BE2C (cell line): ENCODE data around the gene NDRG2.
"Not testable (repeated sequence)": the region's sequence is repeated elsewhere in the genome, so short reads cannot be mapped to it uniquely, and the experiment has no call there.

Experiments used
- DNase-seq: peaks from one replicate; pipeline ENCODE4 v3.0.0-alpha.2; 2020
- H3K27me3 ChIP-seq: fragments of 250-450 bp; sonication (Bioruptor Pico); 2 replicates; pipeline ENCODE4 v1.5.1; 2020; ENCODE audit warnings: mild to moderate bottlenecking
- H3K36me3 ChIP-seq: fragments of 250-450 bp; sonication (Bioruptor Pico); 2 replicates; pipeline ENCODE4 v1.5.1; 2020; ENCODE audit warnings: mild to moderate bottlenecking
- H3K4me1 ChIP-seq: fragments of 250-450 bp; sonication (Bioruptor Pico); 2 replicates; pipeline ENCODE4 v1.5.1; 2020
- H3K4me3 ChIP-seq: 2 replicates; pipeline ENCODE4 v1.5.1; 2011; ENCODE audit warnings: low read depth, low read length
- H3K9me3 ChIP-seq: fragments of 250-450 bp; sonication (Bioruptor Pico); 2 replicates; pipeline ENCODE4 v1.5.1; 2020
- TF ChIP-seq, protein P1 (sequence below): IDR thresholded peaks from 2 replicates; pipeline ENCODE4 v1.5.1; 2012; ENCODE audit warnings: mild to moderate bottlenecking, low read depth, low read length

NDRG2 gene

DNA sequence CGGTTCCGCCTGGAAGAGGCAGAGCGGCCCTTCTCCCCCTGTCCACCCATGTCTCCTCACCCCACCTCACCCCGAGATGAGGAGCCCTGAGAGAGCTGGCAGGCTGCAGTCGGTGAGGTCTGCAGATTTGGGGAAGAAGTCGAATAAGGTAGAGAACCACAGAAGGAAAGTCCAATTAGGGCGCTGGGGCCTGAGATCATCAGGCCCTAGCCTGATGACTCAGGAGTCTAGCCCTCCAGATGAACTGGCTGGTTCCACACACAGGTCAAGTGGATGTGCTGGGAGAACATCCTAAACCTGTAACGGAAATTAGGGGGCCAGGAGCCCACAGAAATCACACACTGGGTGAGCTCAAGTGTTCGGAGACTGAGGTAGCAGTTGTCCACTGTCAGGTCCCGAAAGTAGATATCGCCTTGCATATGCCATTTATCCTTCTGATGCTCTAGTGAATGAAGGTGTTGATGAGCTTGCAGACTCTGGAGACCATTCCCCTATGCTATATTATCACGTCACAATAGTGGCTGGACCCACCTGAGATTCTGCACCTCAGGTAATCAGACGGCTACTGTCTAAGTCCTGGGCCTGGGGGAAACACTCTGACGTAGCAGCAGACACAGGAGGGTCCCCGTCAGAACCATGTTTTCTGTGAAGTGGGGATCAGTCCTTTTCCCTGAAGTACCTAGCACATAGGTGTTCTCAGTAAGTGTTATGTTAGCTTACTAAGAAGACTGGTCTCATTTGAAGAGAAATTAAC, 36.0 kb downstream of the NDRG2 start:
- peak overlapping the region; percentile 90 for H3K4me3 ChIP-seq
- H3K36me3 ChIP-seq, result peaks cover 19% of the 10 kb centered on the region
- H3K4me1 ChIP-seq, result no peaks in the 10 kb centered on the region
- TF ChIP-seq, protein P1, sequence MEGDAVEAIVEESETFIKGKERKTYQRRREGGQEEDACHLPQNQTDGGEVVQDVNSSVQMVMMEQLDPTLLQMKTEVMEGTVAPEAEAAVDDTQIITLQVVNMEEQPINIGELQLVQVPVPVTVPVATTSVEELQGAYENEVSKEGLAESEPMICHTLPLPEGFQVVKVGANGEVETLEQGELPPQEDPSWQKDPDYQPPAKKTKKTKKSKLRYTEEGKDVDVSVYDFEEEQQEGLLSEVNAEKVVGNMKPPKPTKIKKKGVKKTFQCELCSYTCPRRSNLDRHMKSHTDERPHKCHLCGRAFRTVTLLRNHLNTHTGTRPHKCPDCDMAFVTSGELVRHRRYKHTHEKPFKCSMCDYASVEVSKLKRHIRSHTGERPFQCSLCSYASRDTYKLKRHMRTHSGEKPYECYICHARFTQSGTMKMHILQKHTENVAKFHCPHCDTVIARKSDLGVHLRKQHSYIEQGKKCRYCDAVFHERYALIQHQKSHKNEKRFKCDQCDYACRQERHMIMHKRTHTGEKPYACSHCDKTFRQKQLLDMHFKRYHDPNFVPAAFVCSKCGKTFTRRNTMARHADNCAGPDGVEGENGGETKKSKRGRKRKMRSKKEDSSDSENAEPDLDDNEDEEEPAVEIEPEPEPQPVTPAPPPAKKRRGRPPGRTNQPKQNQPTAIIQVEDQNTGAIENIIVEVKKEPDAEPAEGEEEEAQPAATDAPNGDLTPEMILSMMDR, result no peak
- H3K27me3 ChIP-seq, result no peaks in the 10 kb centered on the region
- no peak for DNase-seq
- H3K9me3 ChIP-seq, result no peaks in the 10 kb centered on the region

DNA sequence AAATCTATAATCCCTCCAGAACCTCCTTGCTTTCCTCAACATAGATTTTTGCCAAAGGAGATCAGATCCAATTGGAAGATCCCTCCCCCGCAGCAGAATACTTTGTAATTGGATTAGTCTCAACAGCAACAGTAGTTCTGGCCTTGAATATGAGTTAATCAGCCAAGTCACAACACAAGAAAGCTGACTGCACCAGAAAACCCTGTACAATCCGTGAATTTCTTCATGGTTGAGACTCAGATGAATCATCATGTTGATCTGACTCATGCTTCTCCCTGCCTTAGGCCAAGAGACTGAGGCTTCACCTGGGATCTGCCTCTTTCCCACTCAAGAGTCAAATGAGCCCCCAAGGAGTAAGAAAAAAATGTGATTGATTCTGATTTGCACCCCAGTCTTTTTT, 38.0 kb downstream of the NDRG2 start:
- H3K4me1 ChIP-seq, result no peaks in the 10 kb centered on the region

DNA sequence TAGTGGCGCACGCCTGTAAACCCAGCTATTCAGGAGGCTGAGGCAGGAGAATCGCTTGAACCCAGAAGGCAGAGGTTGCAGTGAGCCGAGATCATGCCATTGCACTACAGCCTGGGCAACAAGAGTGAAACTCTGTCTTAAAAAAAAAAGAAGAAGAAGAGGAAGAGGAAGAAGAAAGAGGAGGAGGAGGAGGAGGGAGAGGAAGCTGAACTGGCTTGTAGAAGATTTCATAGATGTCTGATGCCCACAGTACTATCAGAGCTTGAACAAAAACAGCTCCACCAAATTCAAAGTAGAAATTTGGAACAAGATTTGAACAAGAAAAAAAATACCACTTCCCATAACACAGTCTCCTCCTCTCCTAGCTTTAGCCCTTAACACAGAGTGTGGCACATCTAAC, 39.2 kb downstream of the NDRG2 start:
- not testable (repeated sequence) for DNase-seq, H3K27me3 ChIP-seq, H3K4me3 ChIP-seq, H3K4me1 ChIP-seq, H3K36me3 ChIP-seq, H3K9me3 ChIP-seq

More for the DNA sequence above, 38.0 kb downstream of the NDRG2 start:
- H3K36me3 ChIP-seq, result peaks cover 3% of the 10 kb centered on the region
- H3K9me3 ChIP-seq, result no peaks in the 10 kb centered on the region
- TF ChIP-seq, protein P1, result no peak
- no peak for DNase-seq
- no peak overlapping the region for H3K4me3 ChIP-seq
- H3K27me3 ChIP-seq, result peaks cover 6% of the 10 kb centered on the region

DNA sequence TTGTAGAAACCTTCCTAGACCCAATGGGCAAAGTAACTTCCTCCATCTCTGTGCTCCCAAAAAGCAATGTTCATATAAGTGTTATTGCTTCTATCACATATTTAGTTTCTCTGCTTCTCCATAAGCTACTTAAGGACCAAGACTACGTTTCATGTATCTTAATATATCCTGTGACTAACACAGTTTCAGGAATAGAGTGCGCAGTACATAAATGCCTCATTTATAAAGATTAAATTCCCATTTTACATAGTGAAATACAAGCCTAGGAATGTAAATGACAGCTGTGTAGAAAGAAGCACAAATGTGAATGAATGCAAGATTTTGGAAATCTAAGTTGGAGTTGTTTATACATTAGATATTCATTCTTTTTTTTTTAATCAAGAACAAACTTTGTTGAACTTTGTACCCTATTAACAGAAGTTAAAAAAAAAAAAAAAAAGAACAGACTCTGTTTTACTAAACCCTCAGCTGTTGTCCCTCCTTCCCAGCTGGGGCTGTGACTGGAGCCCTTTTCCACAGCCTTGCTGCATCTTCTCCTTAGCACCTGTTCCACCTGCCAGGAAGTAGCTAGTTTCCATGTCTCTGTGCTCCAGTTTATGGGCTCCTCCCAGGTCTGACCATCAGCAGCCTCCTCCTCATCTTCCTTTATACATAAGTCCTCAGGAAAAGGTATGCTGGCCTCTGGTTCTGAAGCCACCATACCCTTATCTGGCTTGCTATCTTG, 42.1 kb downstream of the NDRG2 start:
- TF ChIP-seq, protein P1, result no peak
- Histone ChIP-seq H3K9me3 (no peaks in the 10 kb centered on the region), H3K4me1 (no peaks in the 10 kb centered on the region), H3K4me3 (no peak overlapping the region), H3K27me3 (peaks cover 6% of the 10 kb centered on the region), H3K36me3 (no peaks in the 10 kb centered on the region)
- DNase-seq, result no peak

DNA sequence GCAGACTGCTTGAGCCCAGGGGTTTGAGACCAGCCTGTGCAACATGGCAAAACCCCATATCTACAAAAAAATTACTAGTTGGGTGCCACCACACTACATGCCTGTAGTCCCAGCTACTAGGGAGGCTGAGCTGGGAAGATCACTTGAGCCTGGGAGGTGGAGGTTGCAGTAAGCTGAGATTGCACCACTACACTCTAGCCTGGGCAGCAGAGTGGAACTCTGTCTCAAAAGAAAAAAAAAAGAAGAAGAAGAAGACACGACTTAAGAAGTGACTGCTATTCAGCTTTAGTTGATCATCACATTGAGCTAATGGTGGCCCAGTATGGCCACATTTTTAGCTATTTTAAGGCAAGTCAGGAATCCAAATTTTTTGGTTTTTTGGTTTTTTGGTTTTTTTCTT, 44.0 kb downstream of the NDRG2 start:
- peaks cover 6% of the 10 kb centered on the region for H3K27me3 ChIP-seq
- TF ChIP-seq, protein P1, result no peak
- no peaks in the 10 kb centered on the region for H3K4me1 ChIP-seq
- H3K9me3 ChIP-seq, result no peaks in the 10 kb centered on the region
- H3K36me3 ChIP-seq, result no peaks in the 10 kb centered on the region
- no peak overlapping the region for H3K4me3 ChIP-seq
- DNase-seq, result no peak

DNA sequence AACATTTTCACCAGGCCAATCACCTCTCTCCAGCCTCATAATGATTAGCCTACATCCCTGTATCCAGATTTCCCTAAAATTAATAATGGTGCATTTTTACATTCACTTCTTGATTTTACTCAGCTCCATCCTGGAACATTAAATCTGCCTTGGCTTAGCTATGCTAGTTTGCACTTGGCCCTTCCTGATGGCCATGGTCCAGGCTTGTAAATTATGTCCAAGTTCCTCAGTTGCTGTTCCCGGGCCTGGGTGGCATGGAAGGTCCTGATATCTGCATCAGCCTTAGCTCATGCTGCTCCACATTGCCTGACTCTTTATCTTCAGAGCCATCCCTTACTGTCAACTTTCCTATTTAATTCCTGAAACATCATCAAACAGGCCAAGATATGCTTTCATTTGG, 46.2 kb downstream of the NDRG2 start:
- H3K36me3 ChIP-seq, result no peaks in the 10 kb centered on the region
- H3K9me3 ChIP-seq, result no peaks in the 10 kb centered on the region
- no peaks in the 10 kb centered on the region for H3K4me1 ChIP-seq
- TF ChIP-seq, protein P1, result no peak
- H3K4me3 ChIP-seq, result no peak overlapping the region
- no peak for DNase-seq
- H3K27me3 ChIP-seq, result peaks cover 10% of the 10 kb centered on the region
